K562 (cell line): ENCODE results near the gene NXF1. TPM values are rescaled to one million over a fixed set of nuclear protein-coding genes. Genes with fewer than 3 reads are reported as not detected.

ENCODE experiments used
- ARHGAP35 ChIP-seq: fragments of 450-650 bp; IDR thresholded peaks from 2 replicates; pipeline ENCODE4 v1.6.1; 2018; ENCODE audit not compliant: partially characterized antibody
- BRF1 ChIP-seq: IDR thresholded peaks from 3 replicates; pipeline ENCODE4 v1.6.1; 2011; ENCODE audit warnings: borderline replicate concordance, mild to moderate bottlenecking; ENCODE audit not compliant: insufficient read length; ENCODE audit errors: extremely low read depth
- CEBPG ChIP-seq, 3 experiments: fragments of 200-800 bp in 1 of 3; sonication (Bioruptor generic) in 1 of 3; sonication (generic) in 1 of 3; formaldehyde crosslinking in 1 of 3; IDR thresholded peaks in 2 of 3; conservative IDR thresholded peaks in 1 of 3; 2 replicates each; pipeline versions ENCODE4 v1.6.1 to v1.8.0; 2016 to 2022; ENCODE audit warnings: missing compliant biosample characterization in 2 of 3, missing genetic modification characterization in 2 of 3, mild to moderate bottlenecking in 1 of 3, missing genetic modification reagents in 1 of 3
- GABPA ChIP-seq: fragments of 200-800 bp; sonication (Bioruptor generic); conservative IDR thresholded peaks from 2 replicates; pipeline ENCODE4 v1.6.1; 2016; ENCODE audit warnings: low read depth, missing genetic modification characterization, missing compliant biosample characterization
- KAT8 ChIP-seq: fragments of 450-650 bp; IDR thresholded peaks from 2 replicates; pipeline ENCODE4 v1.6.1; 2016; ENCODE audit warnings: low read depth, mild to moderate bottlenecking
- MTA2 ChIP-seq: fragments of 450-650 bp; IDR thresholded peaks from 2 replicates; pipeline ENCODE4 v1.6.1; 2016; ENCODE audit warnings: low read depth
- NUFIP1 ChIP-seq: fragments of 450-650 bp; IDR thresholded peaks from 2 replicates; pipeline ENCODE4 v1.6.1; 2018; ENCODE audit not compliant: partially characterized antibody
- PPARD ChIP-seq: fragments of 250-450 bp; sonication (Bioruptor Pico); IDR thresholded peaks from 2 replicates; pipeline ENCODE4 v1.8.0; 2022; ENCODE audit warnings: inconsistent platforms, mild to moderate bottlenecking, moderate library complexity
- SP2 ChIP-seq: IDR thresholded peaks from 2 replicates; pipeline ENCODE4 v1.6.1; 2011; ENCODE audit warnings: mild to moderate bottlenecking, low read depth, low read length, moderate library complexity; ENCODE audit not compliant: poor library complexity, severe bottlenecking; ENCODE audit errors: extremely low read depth
- SRSF9 ChIP-seq: fragments of 200-400 bp; formaldehyde crosslinking; IDR thresholded peaks from 2 replicates; pipeline ENCODE4 v1.6.1; 2017; ENCODE audit warnings: low read depth, low read length, borderline replicate concordance
- STAT5A ChIP-seq: IDR thresholded peaks from 2 replicates; pipeline ENCODE4 v1.6.1; 2012; ENCODE audit warnings: low read length, inconsistent platforms, borderline replicate concordance
- TEAD1 ChIP-seq, 2 experiments: fragments of 450-650 bp in 1 of 2; sonication (generic) in 1 of 2; formaldehyde crosslinking; IDR thresholded peaks; 2 replicates each; pipeline versions ENCODE4 v1.4.0 to v1.8.0; 2020 to 2022; ENCODE audit warnings: mild to moderate bottlenecking in 2 of 2, missing genetic modification reagents in 1 of 2
- TGIF2 ChIP-seq: sonication (generic); formaldehyde crosslinking; IDR thresholded peaks from 2 replicates; pipeline ENCODE4 v1.8.1; 2022; ENCODE audit warnings: mild to moderate bottlenecking, missing genetic modification reagents, moderate library complexity
- YBX1 ChIP-seq: fragments of 450-650 bp; IDR thresholded peaks from 2 replicates; pipeline ENCODE4 v1.7.1; 2016; ENCODE audit warnings: mild to moderate bottlenecking
- ZNF133 ChIP-seq: fragments of 250-450 bp; sonication (Bioruptor Pico); IDR thresholded peaks from 2 replicates; pipeline ENCODE4 v1.4.0; 2020; ENCODE audit warnings: mild to moderate bottlenecking
- ZNF134 ChIP-seq: fragments of 250-450 bp; sonication (Bioruptor Pico); conservative IDR thresholded peaks from 2 replicates; pipeline ENCODE4 v1.4.0; 2020
- ZNF212 ChIP-seq: fragments of 450-650 bp; formaldehyde crosslinking; IDR thresholded peaks from 2 replicates; pipeline ENCODE4 v1.4.0; 2020; ENCODE audit warnings: mild to moderate bottlenecking
- ZNF239 ChIP-seq: fragments of 250-450 bp; sonication (Bioruptor Pico); IDR thresholded peaks from 2 replicates; pipeline ENCODE4 v1.4.0; 2020; ENCODE audit warnings: mild to moderate bottlenecking
- ZNF274 ChIP-seq: IDR thresholded peaks from 2 replicates; pipeline ENCODE4 v1.6.1; 2011; ENCODE audit warnings: low read depth, mild to moderate bottlenecking, low read length, moderate library complexity, borderline replicate concordance
- ZNF347 ChIP-seq: fragments of 450-650 bp; formaldehyde crosslinking; IDR thresholded peaks from 2 replicates; pipeline ENCODE4 v1.4.0; 2020; ENCODE audit warnings: low read depth, mild to moderate bottlenecking, moderate library complexity
- ZNF77 ChIP-seq: fragments of 250-450 bp; sonication (Bioruptor Pico); IDR thresholded peaks from 2 replicates; pipeline ENCODE4 v1.5.0; 2020
- polyA plus RNA-seq, 8 experiments: library from polyadenylated mRNA; depleted of rRNA in 4 of 8; stranded (reverse) in 5 of 8; unstranded in 3 of 8; fragments of >200 nt; fragmentation: Nextera tagmentation in 2 of 8; fragmentation: Illumina TruSeq in 1 of 8; extraction: Ambion mirVana in 2 of 8; extraction: Trizol in 1 of 8; gene quantifications; 2 replicates each; pipeline versions ENCODE4 v1.2.1 to v1.2.3, GENCODE V29; 2011 to 2014; ENCODE audit warnings: inconsistent platforms in 1 of 8, missing spikeins in 1 of 8
- total RNA-seq, 7 experiments: library from RNA; depleted of rRNA in 6 of 7; stranded (reverse); fragments of >200 nt in 6 of 7; fragmentation: Illumina TruSeq in 2 of 7; extraction: Trizol in 2 of 7; gene quantifications; 2 replicates each; pipeline versions ENCODE4 v1.2.1 to v1.2.3, GENCODE V29; 2011 to 2021; ENCODE audit warnings: low replicate concordance in 1 of 7
- TF ChIP-seq, protein P1 (sequence below): sonication (generic); formaldehyde crosslinking; IDR thresholded peaks from 2 replicates; pipeline ENCODE4 v1.8.1; 2023; ENCODE audit warnings: mild to moderate bottlenecking, missing genetic modification reagents
- TF ChIP-seq, protein P2 (sequence below): fragments of 250-450 bp; sonication (Bioruptor Pico); IDR thresholded peaks from 2 replicates; pipeline ENCODE4 v1.8.0; 2021; ENCODE audit warnings: mild to moderate bottlenecking, moderate library complexity
- TF ChIP-seq, protein P3 (sequence below): fragments of 450-650 bp; IDR thresholded peaks from 2 replicates; pipeline ENCODE4 v1.6.1; 2018; ENCODE audit warnings: mild to moderate bottlenecking, low read depth; ENCODE audit not compliant: partially characterized antibody

NXF1 gene
- total and polyA plus RNA-seq, 9 of the 15 experiments (the other 6 are each of a cell fraction or from before 2014, with no cell fraction given) = 18.1 to 98.3 (median 35.8) TPM

DNA sequence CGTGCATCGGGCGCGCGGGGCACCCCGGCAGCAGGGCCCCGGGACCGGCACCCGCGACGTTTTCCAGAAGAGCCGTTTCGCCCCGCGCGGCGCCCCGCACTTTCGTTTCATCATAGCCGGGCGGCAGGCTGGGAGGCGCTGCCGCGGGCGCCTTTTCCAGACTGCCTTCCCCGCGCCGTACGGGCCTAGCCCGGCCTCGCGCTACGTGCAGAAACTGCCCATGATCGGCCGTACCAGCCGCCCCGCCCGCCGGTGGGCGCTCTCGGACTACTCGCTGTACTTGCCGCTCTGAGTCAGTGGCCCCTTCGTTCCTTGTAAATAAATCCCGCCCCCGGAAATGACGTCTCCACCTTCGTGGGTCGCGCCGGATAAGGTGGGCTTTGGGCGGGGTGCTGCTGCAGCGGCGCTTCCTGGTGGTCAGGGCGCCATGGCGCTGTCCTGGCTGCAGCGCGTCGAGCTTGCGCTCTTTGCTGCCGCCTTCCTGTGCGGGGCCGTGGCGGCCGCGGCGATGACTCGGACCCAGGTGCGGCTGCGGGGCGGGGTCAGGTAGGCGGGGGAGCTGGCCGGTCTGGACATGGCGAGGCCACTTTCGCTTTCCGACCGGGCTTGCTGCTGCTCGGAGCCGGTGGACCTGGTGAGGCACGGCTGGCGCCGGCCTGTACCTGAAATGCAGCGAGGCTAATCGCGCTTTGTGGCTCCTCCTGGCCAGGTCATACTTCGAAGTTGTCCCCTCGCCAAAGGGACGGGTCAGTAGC is 18.1 kb downstream of the NXF1 start, which contains the start of gene TMEM179B (continued):
- TF ChIP-seq, protein P1, sequence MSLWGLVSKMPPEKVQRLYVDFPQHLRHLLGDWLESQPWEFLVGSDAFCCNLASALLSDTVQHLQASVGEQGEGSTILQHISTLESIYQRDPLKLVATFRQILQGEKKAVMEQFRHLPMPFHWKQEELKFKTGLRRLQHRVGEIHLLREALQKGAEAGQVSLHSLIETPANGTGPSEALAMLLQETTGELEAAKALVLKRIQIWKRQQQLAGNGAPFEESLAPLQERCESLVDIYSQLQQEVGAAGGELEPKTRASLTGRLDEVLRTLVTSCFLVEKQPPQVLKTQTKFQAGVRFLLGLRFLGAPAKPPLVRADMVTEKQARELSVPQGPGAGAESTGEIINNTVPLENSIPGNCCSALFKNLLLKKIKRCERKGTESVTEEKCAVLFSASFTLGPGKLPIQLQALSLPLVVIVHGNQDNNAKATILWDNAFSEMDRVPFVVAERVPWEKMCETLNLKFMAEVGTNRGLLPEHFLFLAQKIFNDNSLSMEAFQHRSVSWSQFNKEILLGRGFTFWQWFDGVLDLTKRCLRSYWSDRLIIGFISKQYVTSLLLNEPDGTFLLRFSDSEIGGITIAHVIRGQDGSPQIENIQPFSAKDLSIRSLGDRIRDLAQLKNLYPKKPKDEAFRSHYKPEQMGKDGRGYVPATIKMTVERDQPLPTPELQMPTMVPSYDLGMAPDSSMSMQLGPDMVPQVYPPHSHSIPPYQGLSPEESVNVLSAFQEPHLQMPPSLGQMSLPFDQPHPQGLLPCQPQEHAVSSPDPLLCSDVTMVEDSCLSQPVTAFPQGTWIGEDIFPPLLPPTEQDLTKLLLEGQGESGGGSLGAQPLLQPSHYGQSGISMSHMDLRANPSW = peak; percentile 94
- TF ChIP-seq SRSF9 (no peak), ZNF274 (no peak; the same call in 1 of the 2 replicates), MTA2 (no peak), NUFIP1 (no peak), ZNF133 (CRISPR knock-in tag) (no peak), KAT8 (no peak), ZNF77 (CRISPR knock-in tag) (no peak), ARHGAP35 (no peak), PPARD (CRISPR knock-in tag) (no peak), STAT5A (peak; percentile 7; the same call in 1 of the 2 replicates), ZNF134 (CRISPR knock-in tag) (no peak), CEBPG (CRISPR knock-in tag; IDR thresholded peaks at IDR 0.05) (no peak), CEBPG (tag; conservative IDR thresholded peaks at IDR 0.05 in 1 of 2, IDR thresholded peaks at IDR 0.05 in 1 of 2) (no peak), BRF1 (no peak), SP2 (peak; percentile 28), TEAD1 (CRISPR knock-in tag; IDR thresholded peaks at IDR 0.05) (peak; percentile 16 to 57; a peak in 1 of 4 replicates), TGIF2 (CRISPR knock-in tag) (no peak), ZNF347 (CRISPR knock-in tag) (no peak), YBX1 (no peak), GABPA (tag) (peak; percentile 98), ZNF212 (CRISPR knock-in tag) (no peak), ZNF239 (CRISPR knock-in tag) (no peak)
- TF ChIP-seq, protein P2, sequence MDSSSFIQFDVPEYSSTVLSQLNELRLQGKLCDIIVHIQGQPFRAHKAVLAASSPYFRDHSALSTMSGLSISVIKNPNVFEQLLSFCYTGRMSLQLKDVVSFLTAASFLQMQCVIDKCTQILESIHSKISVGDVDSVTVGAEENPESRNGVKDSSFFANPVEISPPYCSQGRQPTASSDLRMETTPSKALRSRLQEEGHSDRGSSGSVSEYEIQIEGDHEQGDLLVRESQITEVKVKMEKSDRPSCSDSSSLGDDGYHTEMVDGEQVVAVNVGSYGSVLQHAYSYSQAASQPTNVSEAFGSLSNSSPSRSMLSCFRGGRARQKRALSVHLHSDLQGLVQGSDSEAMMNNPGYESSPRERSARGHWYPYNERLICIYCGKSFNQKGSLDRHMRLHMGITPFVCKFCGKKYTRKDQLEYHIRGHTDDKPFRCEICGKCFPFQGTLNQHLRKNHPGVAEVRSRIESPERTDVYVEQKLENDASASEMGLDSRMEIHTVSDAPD = no peak
- TF ChIP-seq, protein P3, sequence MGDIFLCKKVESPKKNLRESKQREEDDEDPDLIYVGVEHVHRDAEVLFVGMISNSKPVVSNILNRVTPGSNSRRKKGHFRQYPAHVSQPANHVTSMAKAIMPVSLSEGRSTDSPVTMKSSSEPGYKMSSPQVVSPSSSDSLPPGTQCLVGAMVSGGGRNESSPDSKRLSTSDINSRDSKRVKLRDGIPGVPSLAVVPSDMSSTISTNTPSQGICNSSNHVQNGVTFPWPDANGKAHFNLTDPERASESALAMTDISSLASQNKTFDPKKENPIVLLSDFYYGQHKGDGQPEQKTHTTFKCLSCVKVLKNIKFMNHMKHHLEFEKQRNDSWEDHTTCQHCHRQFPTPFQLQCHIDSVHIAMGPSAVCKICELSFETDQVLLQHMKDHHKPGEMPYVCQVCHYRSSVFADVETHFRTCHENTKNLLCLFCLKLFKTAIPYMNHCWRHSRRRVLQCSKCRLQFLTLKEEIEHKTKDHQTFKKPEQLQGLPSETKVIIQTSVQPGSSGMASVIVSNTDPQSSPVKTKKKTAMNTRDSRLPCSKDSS = no peak
